A549 (cell line): ENCODE results near the gene FOXA1. TPM values are rescaled to one million over a fixed set of nuclear protein-coding genes. Genes with fewer than 3 reads are reported as not detected.

ENCODE experiments used
- ATAC-seq, 2 experiments: fragments of 200-7000 bp in 1 of 2; fragments of >200 bp in 1 of 2; cut with Nextera tagmentation in 1 of 2; cut with Tn5 transposase in 1 of 2; 3 replicates each; pipeline versions ENCODE4 v1.8.0 to v1.9.1; 2018 to 2020; ENCODE audit warnings: mild to moderate bottlenecking in 1 of 2, moderate library complexity in 1 of 2
- CTCF ChIA-PET: fragments of 300-600 bp; sonication (Branson Sonifier 250); formaldehyde crosslinking; extraction: SDS; loops from one replicate; lab custom pipeline; 2021; ENCODE audit warnings: antibody characterized with exemption, inconsistent platforms; lab: Yijun Ruan, JAX
- POLR2A ChIA-PET: fragments of 350-600 bp; formaldehyde crosslinking; extraction: SDS; loops from one replicate; lab custom pipeline; 2021; ENCODE audit warnings: antibody characterized with exemption, inconsistent platforms; lab: Yijun Ruan, JAX
- DNase-seq, 2 experiments: peaks; one replicate each; pipeline versions ENCODE4 v3.0.0 to v3.0.0-alpha.2; 2011 to 2016; ENCODE audit warnings: low read depth in 1 of 2, low spot score in 1 of 2
- FAIRE-seq: peaks from 2 replicates; lab custom pipeline; 2011; peaks lifted over from hg19 to GRCh38; lab: Jason Lieb, UNC
- H3K27ac ChIP-seq, 2 experiments: fragments of >200 bp; sonication (Bioruptor Twin); formaldehyde crosslinking; 3 replicates each; pipeline ENCODE4 v1.5.1; 2016 to 2017
- H3K4me1 ChIP-seq: fragments of >200 bp; sonication (Bioruptor Twin); formaldehyde crosslinking; 3 replicates; pipeline ENCODE4 v1.6.1; 2016
- H3K4me2 ChIP-seq: fragments of >200 bp; sonication (Bioruptor Twin); formaldehyde crosslinking; 3 replicates; pipeline ENCODE4 v1.6.1; 2016
- H3K4me3 ChIP-seq: fragments of >200 bp; sonication (Bioruptor Twin); formaldehyde crosslinking; 3 replicates; pipeline ENCODE4 v1.5.1; 2016
- H3K9me3 ChIP-seq: fragments of >200 bp; sonication (Bioruptor Twin); formaldehyde crosslinking; 3 replicates; pipeline ENCODE4 v1.6.1; 2016
- CBX2 ChIP-seq: fragments of 200-600 bp; sonication (generic); IDR thresholded peaks from 2 replicates; pipeline ENCODE4 v1.6.1; 2016; ENCODE audit warnings: low read depth, mild to moderate bottlenecking, borderline replicate concordance
- CEBPB ChIP-seq, 2 experiments: fragments of >200 bp in 1 of 2; sonication (Bioruptor Twin) in 1 of 2; formaldehyde crosslinking in 1 of 2; IDR thresholded peaks; 2 replicates each; pipeline ENCODE4 v1.6.1; 2012 to 2016
- CHD4 ChIP-seq: fragments of 200-600 bp; sonication (generic); IDR thresholded peaks from 2 replicates; pipeline ENCODE4 v1.6.1; 2016; ENCODE audit warnings: antibody characterized with exemption, mild to moderate bottlenecking, borderline replicate concordance
- EHF ChIP-seq: fragments of 250-450 bp; sonication (Bioruptor Pico); IDR thresholded peaks from 2 replicates; pipeline ENCODE4 v1.5.0; 2020; ENCODE audit warnings: mild to moderate bottlenecking
- FOSL2 ChIP-seq, 2 experiments: fragments of 450-650 bp in 1 of 2; fragments of >200 bp in 1 of 2; sonication (Bioruptor Twin) in 1 of 2; formaldehyde crosslinking; IDR thresholded peaks; 2 replicates each; pipeline versions ENCODE4 v1.5.0 to v1.6.1; 2016 to 2020; ENCODE audit warnings: mild to moderate bottlenecking in 1 of 2, moderate library complexity in 1 of 2
- GATA3 ChIP-seq: IDR thresholded peaks from 2 replicates; pipeline ENCODE4 v1.6.1; 2012; ENCODE audit warnings: borderline replicate concordance
- HDAC2 ChIP-seq: fragments of 200-600 bp; sonication (generic); IDR thresholded peaks from 2 replicates; pipeline ENCODE4 v1.6.1; 2016
- JUNB ChIP-seq: fragments of >200 bp; sonication (Bioruptor Twin); formaldehyde crosslinking; IDR thresholded peaks from 2 replicates; pipeline ENCODE4 v1.6.1; 2016
- KDM1A ChIP-seq: fragments of 200-600 bp; sonication (generic); IDR thresholded peaks from 2 replicates; pipeline ENCODE4 v1.6.1; 2016; ENCODE audit warnings: low read depth, mild to moderate bottlenecking
- MYC ChIP-seq: IDR thresholded peaks from 2 replicates; pipeline ENCODE4 v1.6.1; 2012; ENCODE audit warnings: mild to moderate bottlenecking, inconsistent platforms, low read length, improper control_type of control experiment, borderline replicate concordance
- NR3C1 ChIP-seq: fragments of >200 bp; sonication (Bioruptor Twin); formaldehyde crosslinking; IDR thresholded peaks from 3 replicates; pipeline ENCODE4 v1.6.1; 2017
- PHF8 ChIP-seq: fragments of 200-600 bp; sonication (generic); IDR thresholded peaks from 2 replicates; pipeline ENCODE4 v1.6.1; 2016; ENCODE audit warnings: low read depth, mild to moderate bottlenecking, antibody characterized with exemption, moderate library complexity, borderline replicate concordance
- POLR2AphosphoS2 ChIP-seq: conservative IDR thresholded peaks from 2 replicates; pipeline ENCODE4 v1.6.1; 2012; ENCODE audit warnings: low read length, improper control_type of control experiment, inconsistent platforms
- TFCP2L1 ChIP-seq: fragments of 250-450 bp; sonication (Bioruptor Pico); IDR thresholded peaks from 2 replicates; pipeline ENCODE4 v1.5.0; 2021; ENCODE audit warnings: mild to moderate bottlenecking
- TP53 ChIP-seq: fragments of 250-450 bp; sonication (Bioruptor Pico); IDR thresholded peaks from 2 replicates; pipeline ENCODE4 v1.5.0; 2021; ENCODE audit warnings: mild to moderate bottlenecking, moderate library complexity
- ZNF302 ChIP-seq: fragments of 250-450 bp; sonication (Bioruptor Pico); IDR thresholded peaks from 2 replicates; pipeline ENCODE4 v1.9.0; 2021; ENCODE audit warnings: inconsistent platforms, mild to moderate bottlenecking, moderate library complexity
- ZSCAN20 ChIP-seq: fragments of 250-450 bp; sonication (Bioruptor Pico); IDR thresholded peaks from 2 replicates; pipeline ENCODE4 v1.8.0; 2022; ENCODE audit warnings: mild to moderate bottlenecking, moderate library complexity
- WGBS: methylation state at CpG from one replicate; pipeline ENCODE4 v1.1.6; 2017; ENCODE audit errors: missing lambda C conversion rate; 5-methylcytosine and 5-hydroxymethylcytosine counted together
- polyA plus RNA-seq, 4 experiments: library from polyadenylated mRNA; depleted of rRNA in 3 of 4; stranded (reverse); fragments of >200 nt; fragmentation: RNase III in 1 of 4; extraction: RNeasy Plus Mini Kit Qiagen cat#74134 plus additional on column Dnase treatment in 1 of 4; gene quantifications; 2 replicates in 3 of 4; 3 replicates in 1 of 4; pipeline ENCODE4 v1.2.3, GENCODE V29; 2011 to 2017
- TF ChIP-seq, protein P1 (sequence below): IDR thresholded peaks from 2 replicates; pipeline ENCODE4 v1.6.1; 2012
- TF ChIP-seq, protein P2 (sequence below): fragments of >200 bp; sonication (Bioruptor Twin); formaldehyde crosslinking; IDR thresholded peaks from 3 replicates; pipeline ENCODE4 v1.5.1; 2016
- TF ChIP-seq, protein P3 (sequence below): IDR thresholded peaks from 2 replicates; pipeline ENCODE4 v1.6.1; 2012; ENCODE audit warnings: low read depth, borderline replicate concordance

Gene FOXA1
- polyA plus RNA-seq, 2 of the 4 experiments (the other 2 are of a cell fraction): 5.5 to 17.9 TPM

DNA sequence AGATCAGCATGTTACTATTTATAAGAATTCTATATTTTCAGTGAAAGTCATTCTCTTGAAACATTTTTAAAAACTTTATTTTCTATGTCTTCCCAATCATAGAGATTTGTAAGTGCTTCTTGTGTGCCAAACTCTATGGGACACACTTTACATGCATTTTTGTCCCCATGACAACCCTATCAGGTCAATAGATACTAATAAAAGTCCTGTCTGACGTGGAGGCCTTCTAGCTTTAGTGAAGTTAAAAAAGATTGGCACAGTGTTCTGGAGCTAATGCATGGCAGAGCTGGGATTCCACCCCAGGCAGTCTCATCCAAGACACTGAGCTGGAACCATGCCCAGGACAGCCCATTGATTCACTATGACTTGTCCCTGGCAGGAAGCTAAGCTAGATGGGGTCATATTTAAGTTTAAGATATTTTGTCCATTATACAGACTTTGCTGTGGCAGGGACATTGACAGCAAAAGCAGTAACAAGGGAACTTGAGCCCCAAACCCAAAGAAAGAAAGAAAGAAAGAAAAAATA lies 28.4 kb upstream of the FOXA1 start:
- ChIA-PET CTCF (no interaction called here), POLR2A (no interaction called here)
- 29% methylated on average over 1 of the region's 1 CpG for WGBS
- H3K27ac ChIP-seq: no peak overlapping the region
- FAIRE-seq (no peak), DNase-seq (peak in 1 of 2 experiments; percentile 45), ATAC-seq (peak in 1 of 2 experiments; percentile 53; a peak in 2 of 6 replicates)
- H3K4me3 ChIP-seq: no peak overlapping the region
- no peak overlapping the region for H3K4me2 ChIP-seq
- no peak for TF ChIP-seq GATA3
- TF ChIP-seq JUNB: 0 out of 2 replicates have a peak, but pooled peaks have one; percentile 16
- no peak for TF ChIP-seq TFCP2L1 (CRISPR knock-in tag)
- no peaks in the 10 kb centered on the region for H3K9me3 ChIP-seq
- 0 out of 3 replicates have a peak, but pooled peaks cover 5% of the 10 kb centered on the region for H3K4me1 ChIP-seq

DNA sequence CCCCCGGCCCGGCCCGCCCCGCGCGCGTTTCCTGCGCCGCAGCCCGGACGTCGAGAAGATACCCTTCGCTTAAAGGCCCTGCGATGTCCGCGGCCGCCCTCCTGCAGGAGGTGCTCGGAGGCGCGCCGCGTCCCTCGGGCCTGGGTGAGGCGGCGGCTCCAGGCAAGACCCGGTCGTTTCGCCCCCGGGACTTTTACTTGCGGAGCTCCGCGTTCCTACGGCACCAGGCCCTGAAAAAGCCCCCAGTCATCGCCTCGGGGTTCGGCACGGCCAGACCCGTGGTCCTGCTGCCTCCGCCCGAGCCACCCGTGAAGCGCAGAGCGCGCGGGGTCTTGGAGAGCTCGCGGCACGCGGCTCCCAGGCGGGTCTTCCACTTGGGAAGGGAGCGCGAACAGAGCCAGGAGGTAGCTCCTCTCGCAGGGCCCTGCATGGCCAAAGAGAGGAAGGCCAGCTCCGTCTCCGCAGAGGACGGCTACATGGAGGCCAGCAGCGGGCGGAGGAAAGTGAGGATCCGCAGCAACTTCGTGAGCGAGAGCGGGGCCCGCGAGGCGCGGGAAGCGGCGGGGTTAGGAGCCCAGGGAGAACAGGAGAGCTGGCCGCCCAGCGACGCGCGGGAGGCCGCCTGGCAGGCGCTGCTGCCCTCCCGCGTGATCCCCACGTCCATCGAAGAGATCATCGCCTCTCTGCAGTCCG lies 27.3 kb upstream of the FOXA1 start:
- POLR2A ChIA-PET: interaction anchor here (0.6 kb wide), 1 partner anchor 1459 kb away, joined by 3 read pairs; no protein-coding TSS in a partner anchor
- CTCF ChIA-PET: interaction anchor here (0.9 kb wide), 1 partner anchor 29 kb away, joined by 3 read pairs; no protein-coding TSS in a partner anchor
- Histone ChIP-seq H3K9me3 (no peaks in the 10 kb centered on the region), H3K4me1 (0 out of 3 replicates have a peak, but pooled peaks cover 5% of the 10 kb centered on the region), H3K4me3 (no peak overlapping the region)
- ATAC-seq: no peak
- WGBS: 95% methylated on average over 77 of the region's 81 CpGs
- TF ChIP-seq PHF8: no peak
- TF ChIP-seq ZSCAN20 (CRISPR knock-in tag): no peak
- TF ChIP-seq NR3C1: no peak
- TF ChIP-seq TFCP2L1 (CRISPR knock-in tag): no peak
- no peak for TF ChIP-seq CEBPB (IDR thresholded peaks at IDR 0.05)
- no peak for TF ChIP-seq KDM1A
- no peak for TF ChIP-seq CHD4
- TF ChIP-seq FOSL2 (IDR thresholded peaks at IDR 0.05): no peak
- TF ChIP-seq FOSL2 (CRISPR knock-in tag; IDR thresholded peaks at IDR 0.05): no peak
- no peak for TF ChIP-seq HDAC2
- no peak for TF ChIP-seq TP53
- TF ChIP-seq EHF (CRISPR knock-in tag): no peak
- TF ChIP-seq, protein P1, sequence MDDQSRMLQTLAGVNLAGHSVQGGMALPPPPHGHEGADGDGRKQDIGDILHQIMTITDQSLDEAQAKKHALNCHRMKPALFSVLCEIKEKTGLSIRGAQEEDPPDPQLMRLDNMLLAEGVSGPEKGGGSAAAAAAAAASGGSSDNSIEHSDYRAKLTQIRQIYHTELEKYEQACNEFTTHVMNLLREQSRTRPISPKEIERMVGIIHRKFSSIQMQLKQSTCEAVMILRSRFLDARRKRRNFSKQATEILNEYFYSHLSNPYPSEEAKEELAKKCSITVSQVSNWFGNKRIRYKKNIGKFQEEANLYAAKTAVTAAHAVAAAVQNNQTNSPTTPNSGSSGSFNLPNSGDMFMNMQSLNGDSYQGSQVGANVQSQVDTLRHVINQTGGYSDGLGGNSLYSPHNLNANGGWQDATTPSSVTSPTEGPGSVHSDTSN: no peak
- no peak for TF ChIP-seq CBX2
- TF ChIP-seq MYC: no peak
- no peak for TF ChIP-seq ZNF302
- no peak for TF ChIP-seq POLR2AphosphoS2
- TF ChIP-seq, protein P2, sequence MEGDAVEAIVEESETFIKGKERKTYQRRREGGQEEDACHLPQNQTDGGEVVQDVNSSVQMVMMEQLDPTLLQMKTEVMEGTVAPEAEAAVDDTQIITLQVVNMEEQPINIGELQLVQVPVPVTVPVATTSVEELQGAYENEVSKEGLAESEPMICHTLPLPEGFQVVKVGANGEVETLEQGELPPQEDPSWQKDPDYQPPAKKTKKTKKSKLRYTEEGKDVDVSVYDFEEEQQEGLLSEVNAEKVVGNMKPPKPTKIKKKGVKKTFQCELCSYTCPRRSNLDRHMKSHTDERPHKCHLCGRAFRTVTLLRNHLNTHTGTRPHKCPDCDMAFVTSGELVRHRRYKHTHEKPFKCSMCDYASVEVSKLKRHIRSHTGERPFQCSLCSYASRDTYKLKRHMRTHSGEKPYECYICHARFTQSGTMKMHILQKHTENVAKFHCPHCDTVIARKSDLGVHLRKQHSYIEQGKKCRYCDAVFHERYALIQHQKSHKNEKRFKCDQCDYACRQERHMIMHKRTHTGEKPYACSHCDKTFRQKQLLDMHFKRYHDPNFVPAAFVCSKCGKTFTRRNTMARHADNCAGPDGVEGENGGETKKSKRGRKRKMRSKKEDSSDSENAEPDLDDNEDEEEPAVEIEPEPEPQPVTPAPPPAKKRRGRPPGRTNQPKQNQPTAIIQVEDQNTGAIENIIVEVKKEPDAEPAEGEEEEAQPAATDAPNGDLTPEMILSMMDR: no peak
- TF ChIP-seq JUNB: no peak
- TF ChIP-seq, protein P3, sequence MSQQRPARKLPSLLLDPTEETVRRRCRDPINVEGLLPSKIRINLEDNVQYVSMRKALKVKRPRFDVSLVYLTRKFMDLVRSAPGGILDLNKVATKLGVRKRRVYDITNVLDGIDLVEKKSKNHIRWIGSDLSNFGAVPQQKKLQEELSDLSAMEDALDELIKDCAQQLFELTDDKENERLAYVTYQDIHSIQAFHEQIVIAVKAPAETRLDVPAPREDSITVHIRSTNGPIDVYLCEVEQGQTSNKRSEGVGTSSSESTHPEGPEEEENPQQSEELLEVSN: no peak
- TF ChIP-seq, all 56 proteins: peak for 0
- no peak overlapping the region for H3K27ac ChIP-seq
- DNase-seq (no peak), FAIRE-seq (no peak)
- H3K4me2 ChIP-seq: no peak overlapping the region
